ENCODE results near the gene SH2D5. TPM values are rescaled to one million over a fixed set of nuclear protein-coding genes. Genes with fewer than 3 reads are reported as not detected.

SH2D5 gene
- total RNA-seq, 3 donors from 2014 or later = under 0.01 to 0.29 TPM; not detected in 1

GRCh38 chr1:20696397-20697333, 35.8 kb downstream of the SH2D5 start:
- no peaks in the 10 kb centered on the region for H3K36me3 ChIP-seq
- peak; percentile 69 to 78 for DNase-seq (ENCODE audit: low spot score in 2 of 2)
- H3K9me3 ChIP-seq = no peaks in the 10 kb centered on the region
- peak overlapping the region; percentile 78 to 81 for H3K27ac ChIP-seq
- no peaks in the 10 kb centered on the region for H3K4me1 ChIP-seq
- H3K4me3 ChIP-seq = peak overlapping the region; percentile 48 to 74 (median 58)
- no peaks in the 10 kb centered on the region for H3K27me3 ChIP-seq
- intact Hi-C loops (cut with DNase I; ENCODE audit: low total_unique reads) = no loop called here
- TF ChIP-seq CTCF (IDR thresholded peaks at IDR 0.05) = peak; percentile 75 to 88 (median 84)
- TF ChIP-seq POLR2AphosphoS5 (IDR thresholded peaks at IDR 0.05) = peak in 1 of 3 donors; percentile 29
- no peak for TF ChIP-seq POLR2A (IDR thresholded peaks at IDR 0.05)

DNA sequence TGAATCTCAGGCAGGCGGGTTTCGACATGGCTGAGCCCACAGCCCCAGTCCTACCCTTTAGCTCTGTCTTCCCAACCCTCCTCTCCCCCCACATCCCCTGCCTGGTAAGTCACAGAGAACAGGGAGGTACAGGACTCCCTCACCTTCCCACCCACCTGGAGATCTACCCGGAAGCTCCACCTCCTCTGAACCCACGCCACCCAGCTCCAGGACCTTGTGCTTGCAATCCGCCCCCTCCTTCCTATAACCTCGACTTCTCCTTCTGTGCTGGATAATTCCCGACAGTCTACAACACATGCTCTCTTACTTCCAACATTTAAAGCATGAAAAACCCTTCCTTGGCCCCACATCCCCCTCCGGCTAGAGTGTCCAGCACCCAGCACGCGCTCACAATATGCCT, 37.0 kb downstream of the SH2D5 start:
- H3K27me3 ChIP-seq = no peaks in the 10 kb centered on the region
- no peaks in the 10 kb centered on the region for H3K4me1 ChIP-seq
- H3K36me3 ChIP-seq = no peaks in the 10 kb centered on the region
- intact Hi-C loops (cut with DNase I; ENCODE audit: low total_unique reads) = no loop called here
- TF ChIP-seq CTCF (IDR thresholded peaks at IDR 0.05) (no peak), POLR2A (IDR thresholded peaks at IDR 0.05) (no peak), POLR2AphosphoS5 (IDR thresholded peaks at IDR 0.05) (no peak)
- no peak for DNase-seq (ENCODE audit: low spot score in 2 of 2)
- no peak overlapping the region for H3K4me3 ChIP-seq
- H3K9me3 ChIP-seq = no peaks in the 10 kb centered on the region
- H3K27ac ChIP-seq = no peak overlapping the region

DNA sequence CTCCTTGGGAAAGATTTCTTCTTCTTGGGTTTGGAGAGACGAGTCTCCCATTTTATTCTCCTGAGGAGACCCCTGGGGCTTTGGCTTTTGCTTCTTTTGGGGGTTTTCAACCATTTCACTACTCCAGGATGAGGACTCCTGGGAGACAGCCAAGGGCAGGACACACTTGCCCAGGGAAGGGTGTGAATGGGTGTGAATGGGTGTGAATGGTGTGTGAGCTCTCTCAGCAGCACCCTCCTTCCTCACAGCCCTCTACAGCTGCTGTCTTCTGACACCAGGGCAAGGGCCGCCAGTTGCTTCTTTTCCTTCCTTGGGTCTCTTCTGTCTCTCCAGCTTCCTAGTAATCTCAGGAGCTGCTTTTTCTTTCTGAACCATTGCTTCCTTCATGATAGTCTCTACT, 38.9 kb downstream of the SH2D5 start:
- H3K4me1 ChIP-seq = no peaks in the 10 kb centered on the region
- H3K9me3 ChIP-seq = no peaks in the 10 kb centered on the region
- H3K4me3 ChIP-seq = no peak overlapping the region
- TF ChIP-seq POLR2AphosphoS5 (IDR thresholded peaks at IDR 0.05) = no peak
- no peak for TF ChIP-seq CTCF (IDR thresholded peaks at IDR 0.05)
- TF ChIP-seq POLR2A (IDR thresholded peaks at IDR 0.05) = no peak
- no peaks in the 10 kb centered on the region for H3K36me3 ChIP-seq
- H3K27me3 ChIP-seq = no peaks in the 10 kb centered on the region
- no peak for DNase-seq (ENCODE audit: low spot score in 2 of 2)
- H3K27ac ChIP-seq = no peak overlapping the region
- intact Hi-C loops (cut with DNase I; ENCODE audit: low total_unique reads) = no loop called here

GRCh38 chr1:20691872-20692271, 40.6 kb downstream of the SH2D5 start:
- H3K9me3 ChIP-seq = no peaks in the 10 kb centered on the region
- intact Hi-C loops (cut with DNase I; ENCODE audit: low total_unique reads) = no loop called here
- no peak overlapping the region for H3K27ac ChIP-seq

More at GRCh38 chr1:20691872-20692271, 40.6 kb downstream of the SH2D5 start:
- Histone ChIP-seq H3K4me3 (no peak overlapping the region), H3K36me3 (no peaks in the 10 kb centered on the region), H3K4me1 (no peaks in the 10 kb centered on the region), H3K27me3 (no peaks in the 10 kb centered on the region)
- no peak for TF ChIP-seq POLR2A (IDR thresholded peaks at IDR 0.05)
- no peak for TF ChIP-seq POLR2AphosphoS5 (IDR thresholded peaks at IDR 0.05)
- TF ChIP-seq CTCF (IDR thresholded peaks at IDR 0.05) = no peak
- no peak for DNase-seq (ENCODE audit: low spot score in 2 of 2)
